WTC11 (cell line): Measurements from ENCODE around the gene SNAPC4. TPM values are rescaled to one million over a fixed set of nuclear protein-coding genes. Genes with fewer than 3 reads are reported as not detected.
A peak's percentile ranks its signal among the peaks of the same experiment; 100 is the strongest.

ENCODE experiments used
- ATAC-seq: fragments of 200-7000 bp; cut with Tn5 transposase; 2 replicates; pipeline ENCODE4 v1.10.0; 2021; ENCODE audit warnings: mild to moderate bottlenecking, moderate library complexity
- CTCF ChIA-PET: fragments of 300-600 bp; sonication (Branson Sonifier 250); formaldehyde crosslinking; loops from one replicate; lab custom pipeline; 2021; ENCODE audit warnings: antibody characterized with exemption; lab: Charles Lee
- POLR2A ChIA-PET: fragments of 350-600 bp; sonication (Branson Sonifier 250); formaldehyde crosslinking; loops from one replicate; lab custom pipeline; 2021; ENCODE audit warnings: antibody characterized with exemption; lab: Charles Lee
- DNase-seq: peaks from one replicate; pipeline ENCODE4 v3.0.0; 2021; ENCODE audit warnings: low spot score
- H3K27ac Mint-ChIP-seq: 2 replicates; pipeline ENCODE4 v1.8.0; 2021; ENCODE audit warnings: mixed read lengths
- H3K27me3 Mint-ChIP-seq: 2 replicates; pipeline ENCODE4 v1.8.0; 2021; ENCODE audit warnings: low read depth, mild to moderate bottlenecking, moderate library complexity, mixed read lengths
- H3K36me3 Mint-ChIP-seq: 2 replicates; pipeline ENCODE4 v1.8.0; 2021; ENCODE audit warnings: mixed read lengths
- H3K4me1 Mint-ChIP-seq: 2 replicates; pipeline ENCODE4 v1.8.0; 2022; ENCODE audit warnings: mixed read lengths
- H3K4me3 Mint-ChIP-seq: 2 replicates; pipeline ENCODE4 v1.8.0; 2021; ENCODE audit warnings: mild to moderate bottlenecking, moderate library complexity, mixed read lengths
- H3K9me3 Mint-ChIP-seq: 2 replicates; pipeline ENCODE4 v1.8.0; 2021; ENCODE audit warnings: mixed read lengths
- ATF1 ChIP-seq: sonication (generic); formaldehyde crosslinking; IDR thresholded peaks from 2 replicates; pipeline ENCODE4 v1.8.1; 2023; ENCODE audit warnings: mild to moderate bottlenecking, moderate library complexity, missing genetic modification reagents
- E2F5 ChIP-seq: sonication (generic); formaldehyde crosslinking; IDR thresholded peaks from 2 replicates; pipeline ENCODE4 v1.8.1; 2022; ENCODE audit warnings: mild to moderate bottlenecking, moderate library complexity, missing genetic modification reagents
- ETV6 ChIP-seq: sonication (generic); formaldehyde crosslinking; IDR thresholded peaks from 2 replicates; pipeline ENCODE4 v1.8.1; 2022; ENCODE audit warnings: mild to moderate bottlenecking, missing genetic modification reagents
- FOXK1 ChIP-seq: sonication (generic); formaldehyde crosslinking; IDR thresholded peaks from 2 replicates; pipeline ENCODE4 v1.8.0; 2022; ENCODE audit warnings: mild to moderate bottlenecking, moderate library complexity, missing genetic modification reagents
- FOXP4 ChIP-seq: sonication (generic); formaldehyde crosslinking; IDR thresholded peaks from 2 replicates; pipeline ENCODE4 v1.8.0; 2022; ENCODE audit warnings: mild to moderate bottlenecking, missing genetic modification reagents
- GRHL2 ChIP-seq: fragments of 250-450 bp; sonication (Bioruptor Pico); IDR thresholded peaks from 2 replicates; pipeline ENCODE4 v1.8.0; 2022; ENCODE audit warnings: mild to moderate bottlenecking, moderate library complexity; ENCODE audit not compliant: insufficient replicate concordance, severe bottlenecking
- GTF2I ChIP-seq: fragments of 250-450 bp; sonication (Bioruptor Pico); conservative IDR thresholded peaks from 2 replicates; pipeline ENCODE4 v1.4.0; 2021; ENCODE audit warnings: mild to moderate bottlenecking
- JUN ChIP-seq: sonication (generic); formaldehyde crosslinking; IDR thresholded peaks from 2 replicates; pipeline ENCODE4 v1.8.0; 2023; ENCODE audit warnings: mild to moderate bottlenecking, missing genetic modification reagents
- NR1H2 ChIP-seq: sonication (generic); formaldehyde crosslinking; IDR thresholded peaks from 2 replicates; pipeline ENCODE4 v1.9.0; 2021; ENCODE audit warnings: mild to moderate bottlenecking, moderate library complexity, missing genetic modification reagents
- OVOL2 ChIP-seq: fragments of 250-450 bp; sonication (Bioruptor Pico); IDR thresholded peaks from 2 replicates; pipeline ENCODE4 v1.9.0; 2021; ENCODE audit warnings: mild to moderate bottlenecking, borderline replicate concordance
- PRDM15 ChIP-seq: sonication (generic); formaldehyde crosslinking; IDR thresholded peaks from 2 replicates; pipeline ENCODE4 v1.8.0; 2022; ENCODE audit warnings: missing genetic modification reagents
- TP53 ChIP-seq: sonication (generic); formaldehyde crosslinking; IDR thresholded peaks from 2 replicates; pipeline ENCODE4 v1.8.1; 2023; ENCODE audit warnings: mild to moderate bottlenecking, missing genetic modification reagents
- USF2 ChIP-seq: sonication (generic); formaldehyde crosslinking; IDR thresholded peaks from 2 replicates; pipeline ENCODE4 v1.8.1; 2023; ENCODE audit warnings: mild to moderate bottlenecking, missing genetic modification reagents, moderate library complexity
- ZMAT4 ChIP-seq: fragments of 250-450 bp; sonication (Bioruptor Pico); IDR thresholded peaks from 2 replicates; pipeline ENCODE4 v1.9.0; 2021; ENCODE audit warnings: mild to moderate bottlenecking
- ZNF138 ChIP-seq: sonication (generic); formaldehyde crosslinking; conservative IDR thresholded peaks from 2 replicates; pipeline ENCODE4 v1.8.1; 2022; ENCODE audit warnings: mild to moderate bottlenecking, moderate library complexity, missing genetic modification reagents
- ZNF263 ChIP-seq: sonication (generic); formaldehyde crosslinking; IDR thresholded peaks from 2 replicates; pipeline ENCODE4 v1.8.1; 2022; ENCODE audit warnings: low read depth, mild to moderate bottlenecking, moderate library complexity, missing genetic modification reagents
- ZNF281 ChIP-seq: sonication (generic); formaldehyde crosslinking; IDR thresholded peaks from 2 replicates; pipeline ENCODE4 v1.8.0; 2023; ENCODE audit warnings: mild to moderate bottlenecking, missing genetic modification reagents
- total RNA-seq: library from RNA; stranded (reverse); gene quantifications from 3 replicates; pipeline ENCODE4 v1.2.3, GENCODE V29; 2021

Gene SNAPC4
- total RNA-seq, 1 experiment from 2014 or later, result 22.8 TPM

- TF ChIP-seq ZMAT4 (CRISPR knock-in tag) (no peak), OVOL2 (CRISPR knock-in tag) (no peak), ZNF138 (CRISPR knock-in tag) (no peak), ETV6 (no peak), FOXK1 (CRISPR knock-in tag) (no peak), ZNF263 (CRISPR knock-in tag) (no peak), FOXP4 (CRISPR knock-in tag) (no peak), ZNF281 (CRISPR knock-in tag) (no peak)
Observed at GRCh38 chr9:136401173-136401922, 1.4 kb upstream of the SNAPC4 start (continued).

GRCh38 chr9:136399176-136400037 is 563 bp downstream of the SNAPC4 start:
- DNase-seq (peak; percentile 28), ATAC-seq (no peak)
- Mint-ChIP-seq H3K4me3 (peak overlapping the region; percentile 88), H3K27me3 (no peaks in the 10 kb centered on the region), H3K9me3 (no peaks in the 10 kb centered on the region), H3K4me1 (peaks cover 9% of the 10 kb centered on the region), H3K36me3 (peaks cover 35% of the 10 kb centered on the region), H3K27ac (peak overlapping the region; percentile 90)
- CTCF ChIA-PET, result interaction anchor here (0.8 to 2.0 kb wide), 3 partner anchors 15 to 53 kb away, joined by 3 to 7 read pairs (median 7); no protein-coding TSS in a partner anchor
- POLR2A ChIA-PET, result interaction anchor here (0.5 kb wide), 1 partner anchor 10 kb away, joined by 3 read pairs; no protein-coding TSS in a partner anchor
- 0 out of 2 replicates have a peak, but pooled peaks have one; percentile 40 for TF ChIP-seq PRDM15 (CRISPR knock-in tag)
- TF ChIP-seq ETV6, result no peak
- TF ChIP-seq JUN (CRISPR knock-in tag), result 0 out of 2 replicates have a peak, but pooled peaks have one; percentile 43
- TF ChIP-seq E2F5 (CRISPR knock-in tag), result 0 out of 2 replicates have a peak, but pooled peaks have one; percentile 22
- no peak for TF ChIP-seq USF2
- TF ChIP-seq ZNF138 (CRISPR knock-in tag), result no peak
- no peak for TF ChIP-seq TP53
- TF ChIP-seq NR1H2, result no peak
- TF ChIP-seq GTF2I (CRISPR knock-in tag), result no peak
- no peak for TF ChIP-seq GRHL2
- TF ChIP-seq ATF1 (CRISPR knock-in tag), result 0 out of 2 replicates have a peak, but pooled peaks have one; percentile 52
